T-cell (primary cell): ENCODE results near the gene TEAD1. TPM values are rescaled to one million over a fixed set of nuclear protein-coding genes. Genes with fewer than 3 reads are reported as not detected.

Source experiments
- ATAC-seq, 4 experiments: fragments of 200-7000 bp in 3 of 4; fragments of 150-1000 bp in 1 of 4; cut with Tn5 transposase; replicated peaks in 1 of 4; 1 replicate in 3 of 4; 2 replicates in 1 of 4; pipeline ENCODE4 v1.10.0; 2021; ENCODE audit warnings: moderate library complexity in 3 of 4, mild to moderate bottlenecking in 2 of 4, moderate number of reproducible peaks in 1 of 4
- CTCF ChIA-PET, 2 donors: fragments of 300-600 bp; sonication (Branson Sonifier 250); formaldehyde crosslinking; loops; one replicate each; lab custom pipeline; 2022; ENCODE audit warnings: antibody characterized with exemption in 2 of 2; lab: Charles Lee
- POLR2A ChIA-PET, 2 donors: fragments of 300-600 bp; sonication (Branson Sonifier 250); formaldehyde crosslinking; loops; one replicate each; lab custom pipeline; 2022; ENCODE audit warnings: antibody characterized with exemption in 2 of 2; lab: Charles Lee
- DNase-seq, 35 experiments: peaks; one replicate each; pipeline versions ENCODE4 v3.0.0 to v3.0.0-alpha.2; 2013 to 2023
- H3K27ac ChIP-seq: one replicate; pipeline ENCODE4 v1.5.1; 2013; ENCODE audit warnings: low read length
- H3K27me3 ChIP-seq, 2 experiments: replicated peaks in 1 of 2; 1 replicate in 1 of 2; 2 replicates in 1 of 2; pipeline versions ENCODE4 v1.6.1 to v1.7.0; 2013; ENCODE audit warnings: low read length in 1 of 2, mixed read lengths in 1 of 2; ENCODE audit not compliant: control insufficient read depth in 2 of 2, insufficient read depth in 2 of 2; ENCODE audit errors: extremely low read depth in 1 of 2
- H3K36me3 ChIP-seq, 2 donors: 1 replicate in 1 of 2; 2 replicates in 1 of 2; pipeline versions ENCODE4 v1.6.1 to v1.7.0; 2013; ENCODE audit warnings: low read length in 1 of 2; ENCODE audit not compliant: control insufficient read depth in 2 of 2, insufficient read depth in 1 of 2; ENCODE audit errors: extremely low read depth in 1 of 2
- H3K4me1 ChIP-seq, 2 experiments: 1 replicate in 1 of 2; 2 replicates in 1 of 2; pipeline versions ENCODE4 v1.6.1 to v1.7.0; 2013; ENCODE audit warnings: low read length in 2 of 2, mixed read lengths in 1 of 2; ENCODE audit not compliant: insufficient read depth in 2 of 2, control insufficient read depth in 1 of 2; ENCODE audit errors: extremely low read depth in 1 of 2
- H3K4me3 ChIP-seq, 2 donors: 1 replicate in 1 of 2; 2 replicates in 1 of 2; pipeline versions ENCODE4 v1.5.1 to v1.7.0; 2013; ENCODE audit warnings: mild to moderate bottlenecking in 2 of 2, low read length in 1 of 2, moderate library complexity in 1 of 2; ENCODE audit not compliant: control insufficient read depth in 1 of 2; ENCODE audit errors: extremely low read depth in 1 of 2
- H3K9me3 ChIP-seq: 2 replicates; pipeline ENCODE4 v1.7.0; 2013
- H3K27ac Mint-ChIP-seq, 2 donors: one replicate each; pipeline ENCODE4 v1.8.0; 2020 to 2021; ENCODE audit warnings: mild to moderate bottlenecking in 2 of 2, mixed read lengths in 2 of 2
- H3K27me3 Mint-ChIP-seq, 2 donors: one replicate each; pipeline ENCODE4 v1.8.0; 2021 to 2022; ENCODE audit warnings: mixed read lengths in 2 of 2
- H3K36me3 Mint-ChIP-seq: one replicate; pipeline ENCODE4 v1.8.0; 2021; ENCODE audit warnings: mixed read lengths
- H3K4me1 Mint-ChIP-seq, 3 donors: one replicate each; pipeline ENCODE4 v1.8.0; 2020 to 2022; ENCODE audit warnings: mixed read lengths in 3 of 3, mild to moderate bottlenecking in 1 of 3
- H3K4me3 Mint-ChIP-seq, 3 donors: one replicate each; pipeline ENCODE4 v1.8.0; 2020 to 2022; ENCODE audit warnings: mild to moderate bottlenecking in 3 of 3, mixed read lengths in 3 of 3, moderate library complexity in 3 of 3
- H3K9me3 Mint-ChIP-seq, 3 donors: one replicate each; pipeline ENCODE4 v1.8.0; 2020 to 2022; ENCODE audit warnings: mixed read lengths in 3 of 3
- WGBS: methylation state at CpG from one replicate; pipeline ENCODE4 v1.1.5; 2013; ENCODE audit warnings: missing lambda C conversion rate; ENCODE audit not compliant: insufficient coverage; 5-methylcytosine and 5-hydroxymethylcytosine counted together
- total RNA-seq, 35 experiments: library from RNA in 6 of 35; stranded (reverse) in 6 of 35; fragments of 120-200 nt in 1 of 35; gene quantifications; one replicate each; pipeline versions ENCODE4 v1.2.1 to v1.2.4 and lab custom pipeline; 2013 to 2026

The TEAD1 gene
- total RNA-seq, 5 donors from 2014 or later (not counting 1 experiment from before 2014, with no cell fraction given) = 0.20 to 0.72 (median 0.44) TPM; not detected in 1

DNA sequence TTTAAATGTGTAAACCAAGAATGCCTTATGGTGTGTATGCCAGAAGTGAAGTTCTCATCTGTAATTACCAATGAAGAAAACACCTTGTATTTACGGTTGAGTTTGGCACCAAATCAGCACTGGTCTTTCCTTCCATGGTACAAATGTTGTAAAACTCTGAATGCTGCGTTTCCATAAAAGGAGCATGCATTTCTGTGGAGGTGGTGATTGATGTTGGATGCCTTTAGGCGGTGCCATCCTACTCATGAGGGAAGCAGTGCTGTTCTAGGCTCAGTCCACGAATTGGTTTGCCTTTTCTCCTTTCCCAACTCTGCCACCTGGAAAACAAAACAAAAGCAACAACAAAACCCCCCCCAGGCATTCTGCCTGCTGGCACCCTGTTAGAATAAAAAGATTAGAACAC lies 124.4 kb downstream of the TEAD1 start:
- Mint-ChIP-seq H3K27ac (no peak overlapping the region), H3K9me3 (no peaks in the 10 kb centered on the region), H3K4me3 (no peak overlapping the region), H3K4me1 (no peaks in the 10 kb centered on the region), H3K36me3 (no peaks in the 10 kb centered on the region), H3K27me3 (peaks cover 44 to 57% of the 10 kb centered on the region in 2 donors)
- ChIA-PET CTCF (no interaction called here), POLR2A (no interaction called here)
- Histone ChIP-seq H3K36me3 (no peaks in the 10 kb centered on the region), H3K4me1 (no peaks in the 10 kb centered on the region), H3K27me3 (peaks cover 2 to 10% of the 10 kb centered on the region in 2 experiments), H3K9me3 (no peaks in the 10 kb centered on the region), H3K27ac (no peak overlapping the region), H3K4me3 (no peak overlapping the region)
- no CpG with 5 or more reads among the region's 4 CpGs for WGBS
- DNase-seq (no peak), ATAC-seq (no peak)

- peaks cover 47 to 62% of the 10 kb centered on the region in 2 donors for H3K27me3 Mint-ChIP-seq
- CTCF ChIA-PET = no interaction called here
- no CpG with 5 or more reads among the region's 4 CpGs for WGBS
These were observed 125.2 kb downstream of the TEAD1 start for GRCh38 chr11:12799334-12799835.

DNA sequence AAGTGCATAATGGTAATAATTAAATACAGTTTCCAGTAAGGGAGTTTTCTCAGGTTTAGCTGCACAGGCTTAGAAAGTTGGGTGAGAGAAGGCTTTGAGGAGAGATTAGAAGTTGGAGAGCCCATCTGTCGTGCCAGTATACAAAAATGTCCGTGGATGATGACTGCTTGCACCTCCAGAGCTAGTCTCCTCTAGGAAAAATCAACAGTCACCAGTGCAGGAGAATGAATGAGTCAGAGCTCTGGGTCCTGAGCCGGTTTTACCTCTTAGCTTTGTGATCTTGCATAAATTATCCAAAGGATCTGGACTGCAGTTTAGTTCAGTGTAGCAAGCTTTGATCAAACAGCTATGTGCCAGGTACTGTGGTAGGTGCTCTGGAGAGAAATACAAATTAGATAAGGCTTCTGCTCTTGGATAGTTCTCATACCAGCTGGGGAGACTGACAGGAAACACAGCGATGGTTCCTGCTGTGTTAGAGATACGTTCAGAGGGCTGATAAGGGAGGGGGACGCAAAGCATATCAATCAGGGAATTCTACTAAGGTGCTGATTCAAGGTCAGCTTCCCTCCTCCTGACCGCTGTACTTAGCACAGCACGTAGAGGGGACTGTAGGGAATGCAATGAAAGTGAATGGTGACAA lies 125.9 kb downstream of the TEAD1 start:
- 10% methylated on average over 5 of the region's 8 CpGs for WGBS
- Mint-ChIP-seq H3K4me1 (no peaks in the 10 kb centered on the region), H3K27me3 (peaks cover 47 to 62% of the 10 kb centered on the region in 2 donors), H3K36me3 (no peaks in the 10 kb centered on the region), H3K9me3 (no peaks in the 10 kb centered on the region), H3K4me3 (no peak overlapping the region), H3K27ac (no peak overlapping the region)
- Histone ChIP-seq H3K4me1 (no peaks in the 10 kb centered on the region), H3K27me3 (peaks cover 2 to 11% of the 10 kb centered on the region in 2 experiments), H3K36me3 (no peaks in the 10 kb centered on the region), H3K27ac (no peak overlapping the region), H3K4me3 (no peak overlapping the region), H3K9me3 (no peaks in the 10 kb centered on the region)
- CTCF ChIA-PET = no interaction called here
- POLR2A ChIA-PET = no interaction called here
- DNase-seq (no peak), ATAC-seq (no peak)

More at GRCh38 chr11:12799334-12799835, 125.2 kb downstream of the TEAD1 start:
- Histone ChIP-seq H3K27ac (no peak overlapping the region), H3K36me3 (no peaks in the 10 kb centered on the region), H3K9me3 (no peaks in the 10 kb centered on the region), H3K4me3 (no peak overlapping the region), H3K27me3 (peaks cover 2 to 11% of the 10 kb centered on the region in 2 experiments), H3K4me1 (no peaks in the 10 kb centered on the region)
- no peak for ATAC-seq
- H3K9me3 Mint-ChIP-seq = no peaks in the 10 kb centered on the region
- no peaks in the 10 kb centered on the region for H3K36me3 Mint-ChIP-seq
- POLR2A ChIA-PET = no interaction called here
- DNase-seq = no peak
- no peaks in the 10 kb centered on the region for H3K4me1 Mint-ChIP-seq
- no peak overlapping the region for H3K27ac Mint-ChIP-seq
- H3K4me3 Mint-ChIP-seq = no peak overlapping the region

DNA sequence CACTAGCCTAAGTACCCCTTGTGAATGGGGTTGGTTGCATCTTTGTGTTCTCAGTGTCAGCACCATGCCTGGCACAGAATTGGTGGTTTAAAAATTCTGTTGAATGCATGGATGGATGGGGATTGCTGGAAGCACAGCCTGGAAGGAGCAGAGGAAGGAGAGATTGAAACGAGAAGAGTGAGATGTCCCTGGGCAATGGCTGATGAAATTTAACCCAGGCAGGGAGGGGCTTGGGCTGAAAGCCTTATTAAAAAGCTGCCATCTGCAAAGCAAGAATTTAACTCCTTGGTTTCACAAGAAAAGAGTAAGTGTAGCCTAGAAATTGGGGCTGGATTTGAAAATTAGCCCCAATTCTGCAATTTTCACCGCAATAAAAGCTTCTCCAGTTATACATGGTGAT lies 126.7 kb downstream of the TEAD1 start:
- peaks cover 47 to 67% of the 10 kb centered on the region in 2 donors for H3K27me3 Mint-ChIP-seq

GRCh38 chr11:12801976-12802375 lies 127.8 kb downstream of the TEAD1 start:
- Histone ChIP-seq H3K9me3 (no peaks in the 10 kb centered on the region), H3K36me3 (no peaks in the 10 kb centered on the region), H3K27ac (no peak overlapping the region), H3K4me3 (no peak overlapping the region), H3K4me1 (no peaks in the 10 kb centered on the region), H3K27me3 (peaks cover 2 to 9% of the 10 kb centered on the region in 2 experiments)
- H3K27ac Mint-ChIP-seq = no peak overlapping the region
- ATAC-seq = no peak
- H3K9me3 Mint-ChIP-seq = no peaks in the 10 kb centered on the region
- no peak for DNase-seq
- H3K4me3 Mint-ChIP-seq = no peak overlapping the region
- H3K36me3 Mint-ChIP-seq = no peaks in the 10 kb centered on the region
- WGBS = no CpG with 5 or more reads among the region's 1 CpG
- peaks cover 50 to 68% of the 10 kb centered on the region in 2 donors for H3K27me3 Mint-ChIP-seq
- ChIA-PET POLR2A (no interaction called here), CTCF (no interaction called here)
- H3K4me1 Mint-ChIP-seq = no peaks in the 10 kb centered on the region

More for the DNA sequence above, 126.7 kb downstream of the TEAD1 start:
- H3K27ac ChIP-seq = no peak overlapping the region
- Mint-ChIP-seq H3K36me3 (no peaks in the 10 kb centered on the region), H3K4me3 (no peak overlapping the region), H3K4me1 (no peaks in the 10 kb centered on the region), H3K27ac (no peak overlapping the region), H3K9me3 (no peaks in the 10 kb centered on the region)
- ChIA-PET CTCF (no interaction called here), POLR2A (no interaction called here)
- no peaks in the 10 kb centered on the region for H3K4me1 ChIP-seq
- DNase-seq (no peak), ATAC-seq (no peak)
- no peaks in the 10 kb centered on the region for H3K36me3 ChIP-seq
- 11% methylated on average over 1 of the region's 2 CpGs for WGBS
- H3K27me3 ChIP-seq = peaks cover 2 to 11% of the 10 kb centered on the region in 2 experiments
- no peaks in the 10 kb centered on the region for H3K9me3 ChIP-seq
- no peak overlapping the region for H3K4me3 ChIP-seq

GRCh38 chr11:12802418-12803085 lies 128.3 kb downstream of the TEAD1 start:
- Histone ChIP-seq H3K4me3 (no peak overlapping the region), H3K27ac (no peak overlapping the region), H3K36me3 (no peaks in the 10 kb centered on the region), H3K27me3 (peaks cover 2 to 9% of the 10 kb centered on the region in 2 experiments), H3K9me3 (no peaks in the 10 kb centered on the region), H3K4me1 (no peaks in the 10 kb centered on the region)
- CTCF ChIA-PET = interaction anchor here in 1 of 2 donors (0.7 kb wide), 1 partner anchor 323 kb away, joined by 3 read pairs; no protein-coding TSS in a partner anchor
- Mint-ChIP-seq H3K4me3 (no peak overlapping the region), H3K27me3 (peaks cover 52 to 69% of the 10 kb centered on the region in 2 donors), H3K27ac (no peak overlapping the region), H3K9me3 (no peaks in the 10 kb centered on the region), H3K4me1 (no peaks in the 10 kb centered on the region), H3K36me3 (no peaks in the 10 kb centered on the region)
- POLR2A ChIA-PET = no interaction called here
- ATAC-seq (no peak), DNase-seq (no peak)
- 65% methylated on average over 9 of the region's 16 CpGs for WGBS
